Neural crest cell (in vitro differentiated cells): ENCODE measurements around the gene EXOC4. TPM values are rescaled to one million over a fixed set of nuclear protein-coding genes. Genes with fewer than 3 reads are reported as not detected.

Experiments used
- DNase-seq: peaks from one replicate; pipeline ENCODE4 v3.0.0; 2021; ENCODE audit warnings: low read depth, mixed read lengths, low spot score
- H3K27ac Mint-ChIP-seq: one replicate; pipeline ENCODE4 v1.8.0; 2021; ENCODE audit warnings: mild to moderate bottlenecking, mixed read lengths; ENCODE audit not compliant: unreplicated experiment
- H3K27me3 Mint-ChIP-seq: 2 replicates; pipeline ENCODE4 v1.8.0; 2021; ENCODE audit warnings: low read depth, mild to moderate bottlenecking, mixed read lengths
- H3K36me3 Mint-ChIP-seq: 2 replicates; pipeline ENCODE4 v1.8.0; 2021; ENCODE audit warnings: low read depth, mild to moderate bottlenecking, mixed read lengths
- H3K4me1 Mint-ChIP-seq: 2 replicates; pipeline ENCODE4 v1.8.0; 2021; ENCODE audit warnings: mixed read lengths
- H3K4me3 Mint-ChIP-seq: one replicate; pipeline ENCODE4 v1.8.0; 2021; ENCODE audit warnings: mild to moderate bottlenecking, mixed read lengths
- H3K9me3 Mint-ChIP-seq: 2 replicates; pipeline ENCODE4 v1.8.0; 2021; ENCODE audit warnings: mixed read lengths
- CTCF ChIP-seq: fragments of 200-600 bp; sonication (generic); conservative IDR thresholded peaks from 2 replicates; pipeline ENCODE4 v1.5.0; 2021; ENCODE audit warnings: antibody characterized with exemption, mild to moderate bottlenecking
- total RNA-seq: library from RNA; stranded (reverse); gene quantifications from 2 replicates; pipeline ENCODE4 v1.2.1, GENCODE V29; 2021

The EXOC4 gene
- total RNA-seq, 1 donor from 2014 or later, result 79.7 TPM

- no peak for DNase-seq
- Mint-ChIP-seq H3K4me1 (peaks cover 14% of the 10 kb centered on the region), H3K27ac (no peak overlapping the region), H3K9me3 (peaks cover 2% of the 10 kb centered on the region), H3K4me3 (no peak overlapping the region), H3K27me3 (no peaks in the 10 kb centered on the region), H3K36me3 (peaks cover 3% of the 10 kb centered on the region)
- no peak for TF ChIP-seq CTCF
Observed at GRCh38 chr7:133683182-133683454, 430.2 kb downstream of the EXOC4 start.

- DNase-seq, result no peak
- H3K9me3 Mint-ChIP-seq, result peaks cover 2% of the 10 kb centered on the region
- H3K4me1 Mint-ChIP-seq, result no peaks in the 10 kb centered on the region
- peaks cover 3% of the 10 kb centered on the region for H3K36me3 Mint-ChIP-seq
- no peak overlapping the region for H3K4me3 Mint-ChIP-seq
- no peak overlapping the region for H3K27ac Mint-ChIP-seq
- no peak for TF ChIP-seq CTCF
- H3K27me3 Mint-ChIP-seq, result no peaks in the 10 kb centered on the region
Observed at GRCh38 chr7:133688483-133689239, 435.8 kb downstream of the EXOC4 start.

GRCh38 chr7:133690740-133691139, 437.9 kb downstream of the EXOC4 start:
- Mint-ChIP-seq H3K4me1 (no peaks in the 10 kb centered on the region), H3K4me3 (no peak overlapping the region), H3K36me3 (peaks cover 2% of the 10 kb centered on the region), H3K27ac (no peak overlapping the region), H3K9me3 (peaks cover 2% of the 10 kb centered on the region), H3K27me3 (no peaks in the 10 kb centered on the region)
- no peak for DNase-seq
- TF ChIP-seq CTCF, result no peak

- Mint-ChIP-seq H3K27me3 (no peaks in the 10 kb centered on the region), H3K9me3 (no peaks in the 10 kb centered on the region), H3K36me3 (no peaks in the 10 kb centered on the region), H3K4me3 (no peak overlapping the region), H3K4me1 (no peaks in the 10 kb centered on the region), H3K27ac (no peak overlapping the region)
- no peak for TF ChIP-seq CTCF
- no peak for DNase-seq
Observed at GRCh38 chr7:133691727-133692610, 439.1 kb downstream of the EXOC4 start.

- no peaks in the 10 kb centered on the region for H3K4me1 Mint-ChIP-seq
- no peaks in the 10 kb centered on the region for H3K9me3 Mint-ChIP-seq
- H3K4me3 Mint-ChIP-seq, result no peak overlapping the region
- H3K27me3 Mint-ChIP-seq, result no peaks in the 10 kb centered on the region
- no peak for DNase-seq
- no peak for TF ChIP-seq CTCF
- no peak overlapping the region for H3K27ac Mint-ChIP-seq
- no peaks in the 10 kb centered on the region for H3K36me3 Mint-ChIP-seq
Observed at GRCh38 chr7:133693281-133693680, 440.4 kb downstream of the EXOC4 start.
